Stimulated activated CD8-positive, alpha-beta memory T cell treated with anti-CD3 and anti-CD28 coated beads, Interleukin-4, amount 100 ng/mL, for 24 hours (primary cell): Measurements from ENCODE around the gene ARHGEF4.
"Not testable (repeated sequence)": the region's sequence is repeated elsewhere in the genome, so short reads cannot be mapped to it uniquely, and the experiment has no call there.

ENCODE experiments used
- DNase-seq: peaks from one replicate; pipeline ENCODE4 v3.0.0-alpha.2; 2020; ENCODE audit warnings: low read depth

ARHGEF4 gene

GRCh38 chr2:130887643-130888042 is 50.9 kb downstream of the ARHGEF4 start:
- no peak for DNase-seq

DNA sequence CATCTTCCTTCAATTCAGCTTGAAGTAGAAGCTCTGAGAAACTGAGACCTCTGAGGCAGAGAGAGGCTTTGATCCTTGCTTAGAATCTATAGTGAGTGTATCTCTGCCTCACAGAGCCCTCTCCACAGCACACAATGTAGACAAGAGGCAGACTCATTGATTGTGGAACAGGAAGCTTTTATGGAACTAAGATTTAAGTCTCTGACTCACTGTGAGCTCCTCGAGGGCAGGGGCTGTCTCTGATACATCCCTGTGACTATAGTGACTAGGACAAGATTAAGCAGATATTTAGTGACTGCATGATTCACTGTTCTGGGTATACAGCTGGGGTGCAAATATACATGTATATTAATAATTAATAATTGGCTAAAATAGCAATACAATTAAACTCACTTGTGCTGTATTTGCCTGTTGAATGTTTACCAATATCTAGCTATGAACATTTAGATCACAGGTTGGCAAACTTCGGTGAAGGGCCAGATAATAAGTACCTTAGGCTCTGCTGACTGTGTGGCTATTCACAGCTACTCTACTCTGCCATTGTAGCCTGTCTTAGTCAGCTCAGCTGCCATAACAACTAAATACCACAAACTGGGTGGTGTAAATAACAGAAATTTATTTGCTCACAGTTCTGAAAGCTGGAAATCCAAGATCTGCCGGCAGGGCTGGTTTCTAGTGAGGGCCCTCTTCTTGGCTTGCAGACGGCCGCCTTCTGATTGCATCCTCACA is 54.4 kb downstream of the ARHGEF4 start:
- DNase-seq = no peak

DNA sequence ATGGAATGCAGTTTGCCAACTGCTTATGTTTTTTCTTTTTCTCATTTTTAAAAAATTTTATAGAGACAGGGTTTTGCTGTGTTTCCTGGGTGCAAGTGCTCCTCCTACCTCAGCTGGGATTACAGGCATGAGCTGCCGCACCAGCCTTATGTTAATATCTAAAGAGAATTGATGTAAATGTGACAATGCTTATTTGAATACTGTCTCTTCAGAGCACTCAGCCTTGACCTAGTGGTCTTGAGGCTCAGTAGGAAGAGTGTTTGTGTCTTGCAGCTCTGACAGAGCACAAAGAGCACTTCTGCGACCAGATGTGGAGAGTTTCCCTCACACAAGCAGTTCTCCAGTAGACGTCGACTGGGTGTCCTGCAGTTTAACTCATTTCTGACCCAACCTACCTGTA is 55.3 kb downstream of the ARHGEF4 start:
- no peak for DNase-seq

DNA sequence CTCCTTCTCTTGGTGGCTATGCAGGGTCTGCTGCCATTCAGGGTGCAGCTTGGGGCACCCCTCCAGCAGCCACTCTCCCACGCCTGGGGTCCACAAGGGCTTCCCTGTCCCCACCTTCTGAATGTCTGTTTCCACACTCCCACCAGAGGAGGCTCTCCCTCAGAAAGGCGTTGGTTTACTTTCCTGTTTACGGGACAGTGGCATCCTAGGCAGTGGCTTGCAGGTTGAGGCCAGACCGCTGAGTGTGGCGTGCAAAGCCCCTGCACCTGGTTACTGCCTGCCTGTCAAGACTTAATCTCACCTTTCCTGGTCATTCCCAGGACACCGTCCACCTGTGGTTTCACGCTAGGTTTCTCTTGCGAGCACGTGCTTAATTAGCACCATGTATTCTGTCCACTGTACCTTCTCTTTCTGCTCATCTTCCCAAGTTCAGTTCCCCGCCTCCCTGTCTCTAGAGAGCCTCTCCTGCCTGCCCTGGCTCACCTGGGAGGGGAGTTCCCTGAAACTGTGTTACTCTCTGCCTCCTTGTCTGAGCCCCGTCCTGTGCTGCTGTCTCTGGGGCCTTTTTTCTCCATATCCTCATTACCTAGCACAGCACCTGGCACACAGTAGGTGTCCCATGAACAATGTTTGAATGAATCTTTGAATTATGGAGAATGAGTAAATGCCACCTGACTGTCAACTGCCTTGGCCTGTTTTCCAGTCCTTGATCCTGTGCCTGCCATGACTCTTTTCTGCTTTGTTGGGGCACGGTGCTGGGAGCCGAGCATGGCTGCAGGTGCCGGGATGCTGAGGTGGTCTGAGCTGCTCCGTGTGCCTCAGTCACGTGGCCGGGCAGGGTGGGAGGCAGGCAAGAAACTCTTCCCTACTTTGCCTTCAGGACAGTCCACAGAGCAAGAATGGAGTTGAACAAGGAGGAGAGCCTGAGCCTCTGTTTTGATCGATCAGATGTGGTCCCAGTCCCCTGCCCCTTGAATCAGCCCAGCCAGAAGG is 56.4 kb downstream of the ARHGEF4 start:
- no peak for DNase-seq

GRCh38 chr2:130894326-130894942 is 57.7 kb downstream of the ARHGEF4 start:
- DNase-seq = no peak

GRCh38 chr2:130896813-130897212 is 60.1 kb downstream of the ARHGEF4 start:
- DNase-seq = no peak

DNA sequence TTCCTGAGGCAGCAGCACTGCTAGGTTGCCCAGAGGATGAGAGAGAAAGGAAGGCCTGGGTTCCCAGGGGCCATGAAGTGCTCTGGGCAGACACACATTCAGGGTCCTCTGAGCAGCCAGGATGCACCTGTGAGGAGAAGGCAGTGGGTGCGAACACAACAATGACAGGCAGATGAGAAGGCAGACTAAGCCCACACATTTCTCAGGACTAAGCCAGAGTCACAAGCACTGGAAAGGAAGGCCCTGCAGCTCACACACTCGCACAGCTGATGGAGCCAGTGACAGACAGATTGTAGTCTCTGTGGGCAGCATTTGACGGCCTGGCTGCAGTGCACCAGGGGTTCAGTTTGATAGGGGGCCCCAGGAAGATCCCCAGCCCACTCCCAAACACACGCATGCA is 61.8 kb downstream of the ARHGEF4 start:
- no peak for DNase-seq

- DNase-seq = no peak
Observed at GRCh38 chr2:130899306-130899705, 62.6 kb downstream of the ARHGEF4 start.

GRCh38 chr2:130901061-130901460 is 64.3 kb downstream of the ARHGEF4 start:
- no peak for DNase-seq

- not testable (repeated sequence) for DNase-seq
Observed at GRCh38 chr2:130901626-130902025, 64.9 kb downstream of the ARHGEF4 start.

DNA sequence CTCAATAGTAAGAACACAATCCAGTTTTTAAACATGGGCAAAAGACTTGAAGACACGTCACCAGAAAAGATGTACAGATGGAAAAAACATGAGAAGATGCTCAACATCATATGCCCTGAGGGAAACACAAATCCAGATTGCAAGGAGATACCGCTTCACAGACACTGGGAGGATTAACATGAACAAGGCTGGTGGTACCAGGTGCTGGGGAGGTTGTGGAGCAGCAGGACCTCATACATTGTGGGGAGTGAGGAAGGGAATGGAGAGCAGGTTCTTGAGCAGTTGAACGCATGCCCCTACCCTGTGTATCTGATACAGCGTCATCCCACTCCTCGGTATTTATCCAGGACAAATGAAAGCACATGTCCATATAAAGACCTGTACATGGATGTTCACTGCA is 72.1 kb downstream of the ARHGEF4 start:
- no peak for DNase-seq

DNA sequence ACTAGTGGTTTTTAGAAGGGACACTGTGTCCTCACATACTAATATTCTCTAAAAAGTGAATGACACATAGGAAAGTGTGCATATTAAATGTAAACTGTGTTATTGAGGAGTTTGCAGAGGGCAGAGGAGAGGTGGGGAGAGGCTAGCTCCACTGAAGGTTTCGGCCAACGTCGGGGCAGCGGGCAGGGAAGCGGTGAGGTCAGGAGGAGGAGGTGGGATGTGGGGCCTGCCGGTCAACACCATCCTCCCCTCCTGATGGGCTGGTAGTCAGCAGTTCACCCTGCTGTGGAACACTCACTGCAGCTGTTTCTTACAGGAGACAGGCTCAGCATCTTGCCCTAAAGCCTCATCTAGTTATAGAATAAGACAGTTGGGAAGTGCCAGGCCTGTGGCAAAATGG is 74.2 kb downstream of the ARHGEF4 start:
- DNase-seq = no peak

GRCh38 chr2:130911482-130911881 is 74.8 kb downstream of the ARHGEF4 start:
- DNase-seq = no peak

GRCh38 chr2:130911996-130912395 is 75.3 kb downstream of the ARHGEF4 start:
- no peak for DNase-seq

DNA sequence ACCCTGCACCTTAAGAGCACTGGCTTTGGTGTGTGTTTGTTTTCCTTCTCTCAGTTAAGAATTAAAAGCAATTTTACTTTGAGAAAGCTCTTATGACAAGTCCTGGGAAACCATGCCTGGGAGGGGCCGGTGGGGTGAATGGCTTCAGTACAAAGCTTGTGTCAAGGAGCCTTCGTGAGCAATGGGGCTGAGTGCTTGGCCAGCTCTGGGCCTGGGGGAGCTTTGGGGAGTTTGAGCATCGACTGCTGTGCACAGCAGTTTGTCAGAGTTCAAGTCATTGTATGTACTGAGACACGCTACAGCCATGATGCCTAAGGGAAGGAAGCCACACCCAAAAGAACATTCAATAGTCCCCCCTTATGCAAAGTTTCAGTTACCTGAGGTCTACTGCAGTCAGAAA is 75.8 kb downstream of the ARHGEF4 start:
- DNase-seq = no peak

- no peak for DNase-seq
Observed at GRCh38 chr2:130913891-130914290, 77.2 kb downstream of the ARHGEF4 start.

GRCh38 chr2:130915149-130915548 is 78.4 kb downstream of the ARHGEF4 start:
- DNase-seq = no peak

DNA sequence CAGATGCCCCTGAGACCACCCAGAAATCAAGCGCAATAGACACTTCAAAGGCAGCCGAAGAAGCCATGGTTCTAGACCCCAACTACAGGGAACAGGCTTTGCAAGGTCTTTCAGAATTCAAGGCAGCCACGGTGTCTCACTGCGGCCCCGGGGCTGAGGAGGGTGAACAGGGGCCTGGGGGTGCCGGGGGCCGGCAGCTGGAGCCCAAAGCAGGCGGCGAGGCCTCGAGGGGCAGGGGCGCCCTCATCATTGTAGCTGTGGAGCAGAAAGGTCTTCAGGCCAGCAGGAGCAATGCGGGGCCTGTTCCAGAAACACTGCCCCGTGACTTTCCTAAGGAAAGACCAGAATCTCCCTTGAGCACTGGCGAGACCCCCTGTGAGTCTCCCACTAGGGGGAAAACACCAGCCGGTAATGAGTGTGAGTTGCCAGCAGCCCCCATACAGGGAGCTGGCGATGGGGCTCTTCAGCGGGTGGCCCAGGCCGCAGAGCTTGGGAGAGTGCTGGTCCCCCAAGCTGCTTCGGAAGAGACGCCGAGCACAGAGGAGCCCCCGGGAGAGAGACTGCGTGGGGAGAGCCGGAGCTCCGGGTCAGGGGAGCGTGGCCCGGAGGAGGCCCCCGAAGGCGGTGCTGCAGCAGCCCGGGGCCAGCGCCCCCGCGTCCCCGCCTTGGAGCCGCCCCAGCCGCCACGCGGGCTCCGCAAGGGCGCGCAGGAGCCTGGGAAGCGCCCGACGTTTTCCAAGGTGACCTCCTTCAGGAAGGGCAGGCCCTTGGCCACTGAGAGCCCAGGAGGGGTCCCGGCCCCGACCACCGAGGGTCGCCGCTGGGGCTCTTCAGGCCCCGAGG is 79.1 kb downstream of the ARHGEF4 start:
- no peak for DNase-seq

GRCh38 chr2:130916438-130916705 is 79.7 kb downstream of the ARHGEF4 start:
- DNase-seq = no peak

DNA sequence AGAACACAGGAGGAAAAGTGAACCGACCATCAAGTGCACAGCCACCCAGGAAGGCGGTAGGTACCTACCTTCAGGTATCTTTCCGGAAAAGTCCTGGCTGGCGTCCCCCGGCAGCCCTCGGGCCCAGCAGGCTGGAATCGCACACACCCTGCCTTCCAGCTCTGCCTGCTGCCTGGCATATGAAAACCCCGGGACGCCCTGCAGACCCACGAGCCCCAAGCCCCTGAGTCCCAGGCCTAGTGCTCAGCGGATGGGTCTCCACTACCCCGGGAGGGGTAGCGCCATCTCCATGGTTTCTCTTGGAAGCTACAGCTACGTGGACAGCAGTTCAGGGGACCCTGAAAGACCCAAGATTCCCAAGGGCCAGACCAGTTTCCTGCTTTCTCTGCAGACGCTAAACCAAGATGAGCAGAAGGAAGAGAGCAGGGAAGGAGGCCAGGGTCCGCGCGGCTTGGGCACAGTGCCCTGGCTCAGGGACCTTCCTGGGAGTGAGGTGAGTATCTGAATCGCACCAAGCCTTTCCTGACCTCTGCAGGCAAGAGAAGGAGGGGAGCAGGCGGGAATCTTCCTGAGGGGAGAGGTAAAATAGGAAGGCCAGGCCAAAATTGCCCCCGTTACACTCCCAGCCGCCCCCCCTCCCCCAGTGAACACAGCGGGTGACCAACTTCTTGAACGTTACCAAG is 80.4 kb downstream of the ARHGEF4 start:
- no peak for DNase-seq

DNA sequence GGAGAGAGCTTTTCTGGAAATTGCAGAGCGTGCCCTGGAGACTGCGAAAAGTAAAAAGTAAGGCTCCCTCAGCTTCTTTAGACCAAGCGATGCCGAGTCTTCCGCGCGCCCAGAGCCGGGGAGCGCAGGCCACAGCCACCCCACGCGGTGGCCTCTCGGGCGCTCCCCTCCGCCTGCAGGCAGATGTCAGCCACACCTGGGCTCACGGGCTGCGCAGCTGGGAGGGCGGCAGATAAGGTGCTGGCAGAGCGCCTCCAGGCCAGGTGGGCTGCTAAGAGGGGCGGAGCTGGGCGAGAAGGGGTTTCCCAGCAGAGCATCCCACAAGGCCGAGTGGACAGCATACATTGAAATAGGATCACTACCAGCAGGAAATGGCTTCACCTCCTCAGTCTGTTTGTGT is 81.7 kb downstream of the ARHGEF4 start:
- DNase-seq = no peak
